ENCODE measurements around the gene MRPL37.

- TF ChIP-seq RXRA (IDR thresholded peaks at IDR 0.05; ENCODE audit: insufficient read depth, low read depth, low read length) (no peak), SRF (IDR thresholded peaks at IDR 0.05; ENCODE audit: low read depth, low read length) (no peak), GTF2F1 (IDR thresholded peaks at IDR 0.05; ENCODE audit: borderline replicate concordance, low read depth, low read length) (no peak), CEBPB (IDR thresholded peaks at IDR 0.05; ENCODE audit: low read depth, low read length) (no peak), CTCF (IDR thresholded peaks at IDR 0.05; ENCODE audit: control extremely low read depth in 1 of 3, insufficient read depth in 1 of 3, low read depth in 1 of 3, low read length in 3 of 3) (no peak), TCF12 (IDR thresholded peaks at IDR 0.05; ENCODE audit: low read depth, low read length) (no peak)
Observed at GRCh38 chr1:54260810-54261209, 60.8 kb downstream of the MRPL37 start.

Measured in H1 (cell line).